SK-N-SH (cell line): Measurements from ENCODE around the gene PRND. TPM values are rescaled to one million over a fixed set of nuclear protein-coding genes. Genes with fewer than 3 reads are reported as not detected.

Source experiments
- CTCF ChIA-PET: fragments of 300-600, 350-600 bp; formaldehyde crosslinking; extraction: SDS; loops from one replicate; lab custom pipeline; 2021; lab: Yijun Ruan, JAX
- POLR2A ChIA-PET: fragments of 350-600 bp; sonication (Branson Sonifier 250); formaldehyde crosslinking; extraction: SDS; loops from one replicate; lab custom pipeline; 2020; ENCODE audit warnings: antibody characterized with exemption, inconsistent platforms; lab: Yijun Ruan, JAX
- DNase-seq: peaks from one replicate; pipeline ENCODE4 v3.0.0; 2012
- H2AFZ ChIP-seq: fragments of 200-600 bp; sonication (generic); 2 replicates; pipeline ENCODE4 v1.8.1; 2016; ENCODE audit warnings: antibody characterized with exemption, mild to moderate bottlenecking, low read depth
- H3F3A ChIP-seq: fragments of 200-600 bp; sonication (generic); replicated peaks from 2 replicates; pipeline ENCODE3; 2016; ENCODE audit warnings: antibody characterized with exemption, mild to moderate bottlenecking; ENCODE audit not compliant: insufficient read depth
- H3K27ac ChIP-seq, 2 experiments: fragments of 200-500 bp in 1 of 2; fragments of 200-600 bp in 1 of 2; sonication (Bioruptor generic) in 1 of 2; sonication (generic), shearing (Covaris generic) in 1 of 2; 2 replicates each; pipeline versions ENCODE4 v1.5.1 to v1.6.1; 2014 to 2016; ENCODE audit warnings: low read depth in 2 of 2, inconsistent platforms in 1 of 2, low read length in 1 of 2, mild to moderate bottlenecking in 1 of 2, mixed read lengths in 1 of 2
- H3K27me3 ChIP-seq: fragments of 200-600 bp; sonication (generic), shearing (Covaris generic); 2 replicates; pipeline ENCODE4 v1.6.1; 2016; ENCODE audit warnings: mixed run types; ENCODE audit not compliant: insufficient read depth
- H3K36me3 ChIP-seq, 2 experiments: fragments of 200-500 bp in 1 of 2; fragments of 200-600 bp in 1 of 2; sonication (Bioruptor generic) in 1 of 2; sonication (generic) in 1 of 2; replicated peaks in 1 of 2; 2 replicates each; pipeline versions ENCODE3 to v1.5.1; 2014 to 2016; ENCODE audit warnings: low read length in 1 of 2, mild to moderate bottlenecking in 1 of 2; ENCODE audit not compliant: insufficient read depth in 2 of 2, control insufficient read depth in 1 of 2
- H3K4me1 ChIP-seq, 2 experiments: fragments of 200-500 bp in 1 of 2; fragments of 200-600 bp in 1 of 2; sonication (Bioruptor generic) in 1 of 2; sonication (generic), shearing (Covaris generic) in 1 of 2; 2 replicates each; pipeline versions ENCODE4 v1.5.1 to v1.6.1; 2014 to 2016; ENCODE audit warnings: low read depth in 1 of 2, low read length in 1 of 2, mixed run types in 1 of 2; ENCODE audit not compliant: insufficient read depth in 2 of 2, control insufficient read depth in 1 of 2
- H3K4me2 ChIP-seq: fragments of 200-600 bp; sonication (generic), shearing (Covaris generic); 2 replicates; pipeline ENCODE4 v1.6.1; 2017; ENCODE audit warnings: mixed run types
- H3K4me3 ChIP-seq, 2 experiments: fragments of 200-500 bp in 1 of 2; fragments of 200-600 bp in 1 of 2; sonication (Bioruptor generic) in 1 of 2; sonication (generic), shearing (Covaris generic) in 1 of 2; 2 replicates each; pipeline versions ENCODE4 v1.5.1 to v1.8.1; 2014 to 2016; ENCODE audit warnings: low read depth in 2 of 2, inconsistent platforms in 1 of 2, low read length in 1 of 2, mild to moderate bottlenecking in 1 of 2, mixed read lengths in 1 of 2, moderate library complexity in 1 of 2
- H3K79me2 ChIP-seq: fragments of 200-600 bp; sonication (generic); 2 replicates; pipeline ENCODE4 v1.8.1; 2017; ENCODE audit warnings: mild to moderate bottlenecking; ENCODE audit not compliant: insufficient read depth
- H3K9ac ChIP-seq: fragments of 200-600 bp; sonication (generic); 2 replicates; pipeline ENCODE4 v1.6.1; 2017; ENCODE audit warnings: mixed run types
- H3K9me2 ChIP-seq: fragments of 200-600 bp; sonication (generic); 2 replicates; pipeline ENCODE4 v1.6.1; 2017; ENCODE audit warnings: mixed run types
- H3K9me3 ChIP-seq: fragments of 200-600 bp; sonication (generic); 2 replicates; pipeline ENCODE4 v1.6.1; 2017; ENCODE audit warnings: mixed run types, mild to moderate bottlenecking, moderate library complexity
- H4K20me1 ChIP-seq: fragments of 200-600 bp; sonication (generic); 2 replicates; pipeline ENCODE4 v1.6.1; 2017; ENCODE audit warnings: mild to moderate bottlenecking, mixed run types; ENCODE audit not compliant: insufficient read depth
- CHD2 ChIP-seq: fragments of 150-350 bp; IDR thresholded peaks from 2 replicates; pipeline ENCODE4 v1.6.1; 2018; ENCODE audit warnings: low read length; ENCODE audit not compliant: partially characterized antibody
- EZH2phosphoT487 ChIP-seq: fragments of 200-600 bp; sonication (generic); IDR thresholded peaks from 2 replicates; pipeline ENCODE4 v1.6.1; 2017; ENCODE audit warnings: low read depth, mixed run types, mild to moderate bottlenecking, antibody characterized with exemption, moderate library complexity, borderline replicate concordance
- FOXJ3 ChIP-seq: sonication (generic); formaldehyde crosslinking; IDR thresholded peaks from 2 replicates; pipeline ENCODE4 v1.5.1; 2020; ENCODE audit warnings: mild to moderate bottlenecking, missing genetic modification reagents
- FOXM1 ChIP-seq: IDR thresholded peaks from 2 replicates; pipeline ENCODE4 v1.4.0; 2012; ENCODE audit warnings: low read depth, mild to moderate bottlenecking
- GATA2 ChIP-seq: sonication (generic); formaldehyde crosslinking; IDR thresholded peaks from 2 replicates; pipeline ENCODE4 v1.5.0; 2020; ENCODE audit warnings: mild to moderate bottlenecking, missing genetic modification reagents
- MXI1 ChIP-seq: IDR thresholded peaks from 2 replicates; pipeline ENCODE4 v1.6.1; 2012; ENCODE audit warnings: mild to moderate bottlenecking, low read depth, low read length, improper control_type of control experiment
- RAD21 ChIP-seq: IDR thresholded peaks from 2 replicates; pipeline ENCODE4 v1.6.1; 2012; ENCODE audit warnings: mild to moderate bottlenecking, low read length
- SIN3A ChIP-seq: IDR thresholded peaks from 2 replicates; pipeline ENCODE4 v1.6.1; 2012; ENCODE audit warnings: low read depth, mild to moderate bottlenecking, low read length, moderate library complexity, borderline replicate concordance
- SMC3 ChIP-seq: IDR thresholded peaks from 2 replicates; pipeline ENCODE4 v1.6.1; 2012; ENCODE audit warnings: low read depth, low read length, improper control_type of control experiment
- WGBS: methylation state at CpG from one replicate; pipeline ENCODE4 v1.1.6; 2017; ENCODE audit warnings: low lambda C conversion rate; 5-methylcytosine and 5-hydroxymethylcytosine counted together
- polyA plus RNA-seq, 3 experiments: library from polyadenylated mRNA; depleted of rRNA; stranded (reverse); fragments of >200 nt; gene quantifications; 2 replicates each; pipeline ENCODE4 v1.2.3, GENCODE V29; 2012
- TF ChIP-seq, protein P1 (sequence below): IDR thresholded peaks from 2 replicates; pipeline ENCODE4 v1.6.1; 2012; ENCODE audit warnings: mild to moderate bottlenecking, low read depth, low read length, moderate library complexity
- TF ChIP-seq, protein P2 (sequence below): fragments of 150-350 bp; IDR thresholded peaks from 2 replicates; pipeline ENCODE4 v1.6.1; 2016; ENCODE audit warnings: mild to moderate bottlenecking, low read depth, low read length
- TF ChIP-seq, protein P3 (sequence below): fragments of 200-600 bp; sonication (generic); IDR thresholded peaks from 2 replicates; pipeline ENCODE4 v1.6.1; 2017; ENCODE audit warnings: antibody characterized with exemption, mild to moderate bottlenecking, moderate library complexity
- TF ChIP-seq, protein P4 (sequence below): IDR thresholded peaks from 2 replicates; pipeline ENCODE4 v1.4.0; 2012; ENCODE audit warnings: low read depth, borderline replicate concordance
- TF ChIP-seq, protein P5 (sequence below): fragments of 150-350 bp; IDR thresholded peaks from 2 replicates; pipeline ENCODE4 v1.6.1; 2017; ENCODE audit warnings: antibody characterized with exemption, low read length, low read depth, borderline replicate concordance

Gene PRND
- polyA plus RNA-seq, 1 of the 3 experiments (the other 2 are of a cell fraction) = not detected

DNA sequence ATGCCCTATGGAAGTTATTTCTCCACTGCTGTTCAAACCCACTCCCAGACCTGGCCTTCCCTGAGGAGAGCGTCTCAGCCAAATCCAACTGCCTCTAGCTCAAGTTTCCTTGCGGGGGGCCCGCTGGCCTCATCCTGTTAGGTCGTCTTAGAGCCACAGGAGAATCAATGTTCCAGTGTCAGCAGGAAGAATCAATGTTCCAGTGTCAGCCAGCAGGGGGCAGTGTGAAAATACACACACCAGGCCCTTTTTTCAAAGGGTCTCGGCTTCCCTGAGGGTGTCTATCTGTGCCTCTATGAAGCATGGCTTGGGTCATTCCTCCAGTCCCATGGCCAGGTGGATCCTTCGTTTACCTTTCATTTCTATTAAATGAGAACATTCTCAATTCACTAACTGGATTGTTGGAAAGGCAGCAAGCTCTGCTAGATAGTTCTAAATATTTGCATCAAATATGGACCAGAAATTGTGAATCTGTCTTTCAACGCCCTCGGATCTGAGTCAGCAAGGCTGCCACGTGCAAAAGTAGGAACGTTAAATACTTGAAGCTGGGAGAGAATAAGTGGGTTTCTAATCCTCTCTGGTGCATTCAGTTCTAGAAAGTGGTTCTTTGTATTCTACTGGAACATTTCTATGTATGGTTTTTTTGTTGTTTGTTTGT, 19.2 kb downstream of the PRND start:
- H3K9me3 ChIP-seq = no peaks in the 10 kb centered on the region
- H3K4me1 ChIP-seq = no peaks in the 10 kb centered on the region
- H3K9ac ChIP-seq = no peak overlapping the region
- no peaks in the 10 kb centered on the region for H4K20me1 ChIP-seq
- H3K27ac ChIP-seq = no peak overlapping the region
- H3K9me2 ChIP-seq = no peaks in the 10 kb centered on the region
- no peaks in the 10 kb centered on the region for H3K79me2 ChIP-seq
- H3K27me3 ChIP-seq = peaks cover 18% of the 10 kb centered on the region; the same call in 1 of the 2 replicates
- POLR2A ChIA-PET = no interaction called here
- no peaks in the 10 kb centered on the region for H3F3A ChIP-seq
- peak overlapping the region in 1 of 2 experiments; percentile 42; a peak in 1 of 4 replicates for H3K4me3 ChIP-seq
- WGBS = 5% methylated on average over 10 of the region's 10 CpGs
- H2AFZ ChIP-seq = no peak overlapping the region
- DNase-seq = peak; percentile 41
- no peaks in the 10 kb centered on the region for H3K36me3 ChIP-seq
- TF ChIP-seq FOXJ3 (no peak), SIN3A (no peak), EZH2phosphoT487 (no peak), GATA2 (CRISPR knock-in tag) (no peak), CHD2 (no peak), MXI1 (no peak), RAD21 (peak; percentile 49), SMC3 (peak; percentile 34; the same call in 1 of the 2 replicates), FOXM1 (no peak)
- TF ChIP-seq, protein P1, sequence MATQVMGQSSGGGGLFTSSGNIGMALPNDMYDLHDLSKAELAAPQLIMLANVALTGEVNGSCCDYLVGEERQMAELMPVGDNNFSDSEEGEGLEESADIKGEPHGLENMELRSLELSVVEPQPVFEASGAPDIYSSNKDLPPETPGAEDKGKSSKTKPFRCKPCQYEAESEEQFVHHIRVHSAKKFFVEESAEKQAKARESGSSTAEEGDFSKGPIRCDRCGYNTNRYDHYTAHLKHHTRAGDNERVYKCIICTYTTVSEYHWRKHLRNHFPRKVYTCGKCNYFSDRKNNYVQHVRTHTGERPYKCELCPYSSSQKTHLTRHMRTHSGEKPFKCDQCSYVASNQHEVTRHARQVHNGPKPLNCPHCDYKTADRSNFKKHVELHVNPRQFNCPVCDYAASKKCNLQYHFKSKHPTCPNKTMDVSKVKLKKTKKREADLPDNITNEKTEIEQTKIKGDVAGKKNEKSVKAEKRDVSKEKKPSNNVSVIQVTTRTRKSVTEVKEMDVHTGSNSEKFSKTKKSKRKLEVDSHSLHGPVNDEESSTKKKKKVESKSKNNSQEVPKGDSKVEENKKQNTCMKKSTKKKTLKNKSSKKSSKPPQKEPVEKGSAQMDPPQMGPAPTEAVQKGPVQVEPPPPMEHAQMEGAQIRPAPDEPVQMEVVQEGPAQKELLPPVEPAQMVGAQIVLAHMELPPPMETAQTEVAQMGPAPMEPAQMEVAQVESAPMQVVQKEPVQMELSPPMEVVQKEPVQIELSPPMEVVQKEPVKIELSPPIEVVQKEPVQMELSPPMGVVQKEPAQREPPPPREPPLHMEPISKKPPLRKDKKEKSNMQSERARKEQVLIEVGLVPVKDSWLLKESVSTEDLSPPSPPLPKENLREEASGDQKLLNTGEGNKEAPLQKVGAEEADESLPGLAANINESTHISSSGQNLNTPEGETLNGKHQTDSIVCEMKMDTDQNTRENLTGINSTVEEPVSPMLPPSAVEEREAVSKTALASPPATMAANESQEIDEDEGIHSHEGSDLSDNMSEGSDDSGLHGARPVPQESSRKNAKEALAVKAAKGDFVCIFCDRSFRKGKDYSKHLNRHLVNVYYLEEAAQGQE = no peak
- TF ChIP-seq, protein P2, sequence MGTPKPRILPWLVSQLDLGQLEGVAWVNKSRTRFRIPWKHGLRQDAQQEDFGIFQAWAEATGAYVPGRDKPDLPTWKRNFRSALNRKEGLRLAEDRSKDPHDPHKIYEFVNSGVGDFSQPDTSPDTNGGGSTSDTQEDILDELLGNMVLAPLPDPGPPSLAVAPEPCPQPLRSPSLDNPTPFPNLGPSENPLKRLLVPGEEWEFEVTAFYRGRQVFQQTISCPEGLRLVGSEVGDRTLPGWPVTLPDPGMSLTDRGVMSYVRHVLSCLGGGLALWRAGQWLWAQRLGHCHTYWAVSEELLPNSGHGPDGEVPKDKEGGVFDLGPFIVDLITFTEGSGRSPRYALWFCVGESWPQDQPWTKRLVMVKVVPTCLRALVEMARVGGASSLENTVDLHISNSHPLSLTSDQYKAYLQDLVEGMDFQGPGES = no peak
- TF ChIP-seq, protein P3, sequence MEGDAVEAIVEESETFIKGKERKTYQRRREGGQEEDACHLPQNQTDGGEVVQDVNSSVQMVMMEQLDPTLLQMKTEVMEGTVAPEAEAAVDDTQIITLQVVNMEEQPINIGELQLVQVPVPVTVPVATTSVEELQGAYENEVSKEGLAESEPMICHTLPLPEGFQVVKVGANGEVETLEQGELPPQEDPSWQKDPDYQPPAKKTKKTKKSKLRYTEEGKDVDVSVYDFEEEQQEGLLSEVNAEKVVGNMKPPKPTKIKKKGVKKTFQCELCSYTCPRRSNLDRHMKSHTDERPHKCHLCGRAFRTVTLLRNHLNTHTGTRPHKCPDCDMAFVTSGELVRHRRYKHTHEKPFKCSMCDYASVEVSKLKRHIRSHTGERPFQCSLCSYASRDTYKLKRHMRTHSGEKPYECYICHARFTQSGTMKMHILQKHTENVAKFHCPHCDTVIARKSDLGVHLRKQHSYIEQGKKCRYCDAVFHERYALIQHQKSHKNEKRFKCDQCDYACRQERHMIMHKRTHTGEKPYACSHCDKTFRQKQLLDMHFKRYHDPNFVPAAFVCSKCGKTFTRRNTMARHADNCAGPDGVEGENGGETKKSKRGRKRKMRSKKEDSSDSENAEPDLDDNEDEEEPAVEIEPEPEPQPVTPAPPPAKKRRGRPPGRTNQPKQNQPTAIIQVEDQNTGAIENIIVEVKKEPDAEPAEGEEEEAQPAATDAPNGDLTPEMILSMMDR = peak; percentile 82
- TF ChIP-seq, protein P4, sequence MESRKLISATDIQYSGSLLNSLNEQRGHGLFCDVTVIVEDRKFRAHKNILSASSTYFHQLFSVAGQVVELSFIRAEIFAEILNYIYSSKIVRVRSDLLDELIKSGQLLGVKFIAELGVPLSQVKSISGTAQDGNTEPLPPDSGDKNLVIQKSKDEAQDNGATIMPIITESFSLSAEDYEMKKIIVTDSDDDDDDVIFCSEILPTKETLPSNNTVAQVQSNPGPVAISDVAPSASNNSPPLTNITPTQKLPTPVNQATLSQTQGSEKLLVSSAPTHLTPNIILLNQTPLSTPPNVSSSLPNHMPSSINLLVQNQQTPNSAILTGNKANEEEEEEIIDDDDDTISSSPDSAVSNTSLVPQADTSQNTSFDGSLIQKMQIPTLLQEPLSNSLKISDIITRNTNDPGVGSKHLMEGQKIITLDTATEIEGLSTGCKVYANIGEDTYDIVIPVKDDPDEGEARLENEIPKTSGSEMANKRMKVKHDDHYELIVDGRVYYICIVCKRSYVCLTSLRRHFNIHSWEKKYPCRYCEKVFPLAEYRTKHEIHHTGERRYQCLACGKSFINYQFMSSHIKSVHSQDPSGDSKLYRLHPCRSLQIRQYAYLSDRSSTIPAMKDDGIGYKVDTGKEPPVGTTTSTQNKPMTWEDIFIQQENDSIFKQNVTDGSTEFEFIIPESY = no peak
- TF ChIP-seq, protein P5, sequence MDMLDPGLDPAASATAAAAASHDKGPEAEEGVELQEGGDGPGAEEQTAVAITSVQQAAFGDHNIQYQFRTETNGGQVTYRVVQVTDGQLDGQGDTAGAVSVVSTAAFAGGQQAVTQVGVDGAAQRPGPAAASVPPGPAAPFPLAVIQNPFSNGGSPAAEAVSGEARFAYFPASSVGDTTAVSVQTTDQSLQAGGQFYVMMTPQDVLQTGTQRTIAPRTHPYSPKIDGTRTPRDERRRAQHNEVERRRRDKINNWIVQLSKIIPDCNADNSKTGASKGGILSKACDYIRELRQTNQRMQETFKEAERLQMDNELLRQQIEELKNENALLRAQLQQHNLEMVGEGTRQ = no peak
- CTCF ChIA-PET = interaction anchor here (0.6 to 5.0 kb wide), 37 partner anchors 8 to 616 kb away, joined by 3 to 21 read pairs (median 4); partner anchors contain the start of gene PRND
- H3K4me2 ChIP-seq = no peak overlapping the region
